Measurements from ENCODE around the gene OPALIN.

OPALIN gene

GRCh38 chr10:96357038-96357620 lies 1.7 kb downstream of the OPALIN start (continued):
- TF ChIP-seq, protein P1, sequence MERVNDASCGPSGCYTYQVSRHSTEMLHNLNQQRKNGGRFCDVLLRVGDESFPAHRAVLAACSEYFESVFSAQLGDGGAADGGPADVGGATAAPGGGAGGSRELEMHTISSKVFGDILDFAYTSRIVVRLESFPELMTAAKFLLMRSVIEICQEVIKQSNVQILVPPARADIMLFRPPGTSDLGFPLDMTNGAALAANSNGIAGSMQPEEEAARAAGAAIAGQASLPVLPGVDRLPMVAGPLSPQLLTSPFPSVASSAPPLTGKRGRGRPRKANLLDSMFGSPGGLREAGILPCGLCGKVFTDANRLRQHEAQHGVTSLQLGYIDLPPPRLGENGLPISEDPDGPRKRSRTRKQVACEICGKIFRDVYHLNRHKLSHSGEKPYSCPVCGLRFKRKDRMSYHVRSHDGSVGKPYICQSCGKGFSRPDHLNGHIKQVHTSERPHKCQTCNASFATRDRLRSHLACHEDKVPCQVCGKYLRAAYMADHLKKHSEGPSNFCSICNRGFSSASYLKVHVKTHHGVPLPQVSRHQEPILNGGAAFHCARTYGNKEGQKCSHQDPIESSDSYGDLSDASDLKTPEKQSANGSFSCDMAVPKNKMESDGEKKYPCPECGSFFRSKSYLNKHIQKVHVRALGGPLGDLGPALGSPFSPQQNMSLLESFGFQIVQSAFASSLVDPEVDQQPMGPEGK (CRISPR knock-in tag; IDR thresholded peaks at IDR 0.05; ENCODE audit: borderline replicate concordance) = no peak

GRCh38 chr10:96352582-96352981 lies 6.2 kb downstream of the OPALIN start:
- no peak for TF ChIP-seq POU6F1 (CRISPR knock-in tag; IDR thresholded peaks at IDR 0.05; ENCODE audit: borderline replicate concordance, low read depth)
- ATAC-seq = no peak

DNA sequence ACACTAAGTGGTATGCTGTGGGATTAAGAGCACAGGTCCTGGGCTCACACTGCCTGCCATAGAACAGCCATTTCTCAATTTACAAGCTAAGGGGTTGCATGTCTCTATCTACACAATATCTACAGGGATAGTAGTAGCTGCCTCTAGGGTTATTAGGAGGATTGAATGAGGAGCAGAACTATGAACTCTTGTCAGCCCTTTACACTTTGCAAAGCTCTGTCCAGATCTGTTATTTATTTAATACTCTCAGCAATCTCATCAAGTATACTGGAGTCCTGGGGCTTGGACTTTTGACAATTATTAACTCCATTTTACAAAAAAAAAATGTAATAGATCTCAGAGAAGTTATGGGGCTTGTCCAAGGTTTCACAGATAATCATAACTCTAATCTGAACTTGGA lies 6.8 kb downstream of the OPALIN start:
- no peak for TF ChIP-seq ISL1 (CRISPR knock-in tag; IDR thresholded peaks at IDR 0.05)
- TF ChIP-seq, protein P2, sequence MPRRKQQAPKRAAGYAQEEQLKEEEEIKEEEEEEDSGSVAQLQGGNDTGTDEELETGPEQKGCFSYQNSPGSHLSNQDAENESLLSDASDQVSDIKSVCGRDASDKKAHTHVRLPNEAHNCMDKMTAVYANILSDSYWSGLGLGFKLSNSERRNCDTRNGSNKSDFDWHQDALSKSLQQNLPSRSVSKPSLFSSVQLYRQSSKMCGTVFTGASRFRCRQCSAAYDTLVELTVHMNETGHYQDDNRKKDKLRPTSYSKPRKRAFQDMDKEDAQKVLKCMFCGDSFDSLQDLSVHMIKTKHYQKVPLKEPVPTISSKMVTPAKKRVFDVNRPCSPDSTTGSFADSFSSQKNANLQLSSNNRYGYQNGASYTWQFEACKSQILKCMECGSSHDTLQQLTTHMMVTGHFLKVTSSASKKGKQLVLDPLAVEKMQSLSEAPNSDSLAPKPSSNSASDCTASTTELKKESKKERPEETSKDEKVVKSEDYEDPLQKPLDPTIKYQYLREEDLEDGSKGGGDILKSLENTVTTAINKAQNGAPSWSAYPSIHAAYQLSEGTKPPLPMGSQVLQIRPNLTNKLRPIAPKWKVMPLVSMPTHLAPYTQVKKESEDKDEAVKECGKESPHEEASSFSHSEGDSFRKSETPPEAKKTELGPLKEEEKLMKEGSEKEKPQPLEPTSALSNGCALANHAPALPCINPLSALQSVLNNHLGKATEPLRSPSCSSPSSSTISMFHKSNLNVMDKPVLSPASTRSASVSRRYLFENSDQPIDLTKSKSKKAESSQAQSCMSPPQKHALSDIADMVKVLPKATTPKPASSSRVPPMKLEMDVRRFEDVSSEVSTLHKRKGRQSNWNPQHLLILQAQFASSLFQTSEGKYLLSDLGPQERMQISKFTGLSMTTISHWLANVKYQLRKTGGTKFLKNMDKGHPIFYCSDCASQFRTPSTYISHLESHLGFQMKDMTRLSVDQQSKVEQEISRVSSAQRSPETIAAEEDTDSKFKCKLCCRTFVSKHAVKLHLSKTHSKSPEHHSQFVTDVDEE (CRISPR knock-in tag; IDR thresholded peaks at IDR 0.05) = no peak
- no peak for TF ChIP-seq ESRRG (CRISPR knock-in tag; IDR thresholded peaks at IDR 0.05)
- no peak for TF ChIP-seq ZFP3 (CRISPR knock-in tag; IDR thresholded peaks at IDR 0.05)
- TF ChIP-seq, protein P3, sequence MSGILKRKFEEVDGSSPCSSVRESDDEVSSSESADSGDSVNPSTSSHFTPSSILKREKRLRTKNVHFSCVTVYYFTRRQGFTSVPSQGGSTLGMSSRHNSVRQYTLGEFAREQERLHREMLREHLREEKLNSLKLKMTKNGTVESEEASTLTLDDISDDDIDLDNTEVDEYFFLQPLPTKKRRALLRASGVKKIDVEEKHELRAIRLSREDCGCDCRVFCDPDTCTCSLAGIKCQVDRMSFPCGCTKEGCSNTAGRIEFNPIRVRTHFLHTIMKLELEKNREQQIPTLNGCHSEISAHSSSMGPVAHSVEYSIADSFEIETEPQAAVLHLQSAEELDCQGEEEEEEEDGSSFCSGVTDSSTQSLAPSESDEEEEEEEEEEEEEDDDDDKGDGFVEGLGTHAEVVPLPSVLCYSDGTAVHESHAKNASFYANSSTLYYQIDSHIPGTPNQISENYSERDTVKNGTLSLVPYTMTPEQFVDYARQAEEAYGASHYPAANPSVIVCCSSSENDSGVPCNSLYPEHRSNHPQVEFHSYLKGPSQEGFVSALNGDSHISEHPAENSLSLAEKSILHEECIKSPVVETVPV (CRISPR knock-in tag; IDR thresholded peaks at IDR 0.05) = no peak
- TF ChIP-seq GLIS3 (CRISPR knock-in tag; IDR thresholded peaks at IDR 0.05) = no peak
- no peak for TF ChIP-seq PPARA (CRISPR knock-in tag; IDR thresholded peaks at IDR 0.05; ENCODE audit: borderline replicate concordance)
- TF ChIP-seq SNAI2 (CRISPR knock-in tag; IDR thresholded peaks at IDR 0.05) = no peak
- TF ChIP-seq ARNTL (CRISPR knock-in tag; IDR thresholded peaks at IDR 0.05; ENCODE audit: borderline replicate concordance, low read depth) = no peak
- TF ChIP-seq, protein P4, sequence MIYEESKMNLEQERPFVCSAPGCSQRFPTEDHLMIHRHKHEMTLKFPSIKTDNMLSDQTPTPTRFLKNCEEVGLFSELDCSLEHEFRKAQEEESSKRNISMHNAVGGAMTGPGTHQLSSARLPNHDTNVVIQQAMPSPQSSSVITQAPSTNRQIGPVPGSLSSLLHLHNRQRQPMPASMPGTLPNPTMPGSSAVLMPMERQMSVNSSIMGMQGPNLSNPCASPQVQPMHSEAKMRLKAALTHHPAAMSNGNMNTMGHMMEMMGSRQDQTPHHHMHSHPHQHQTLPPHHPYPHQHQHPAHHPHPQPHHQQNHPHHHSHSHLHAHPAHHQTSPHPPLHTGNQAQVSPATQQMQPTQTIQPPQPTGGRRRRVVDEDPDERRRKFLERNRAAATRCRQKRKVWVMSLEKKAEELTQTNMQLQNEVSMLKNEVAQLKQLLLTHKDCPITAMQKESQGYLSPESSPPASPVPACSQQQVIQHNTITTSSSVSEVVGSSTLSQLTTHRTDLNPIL (CRISPR knock-in tag; IDR thresholded peaks at IDR 0.05; ENCODE audit: low read depth) = no peak
- TF ChIP-seq ZFP30 (CRISPR knock-in tag; IDR thresholded peaks at IDR 0.05) = no peak
- no peak for TF ChIP-seq CSDC2 (CRISPR knock-in tag; IDR thresholded peaks at IDR 0.05)

DNA sequence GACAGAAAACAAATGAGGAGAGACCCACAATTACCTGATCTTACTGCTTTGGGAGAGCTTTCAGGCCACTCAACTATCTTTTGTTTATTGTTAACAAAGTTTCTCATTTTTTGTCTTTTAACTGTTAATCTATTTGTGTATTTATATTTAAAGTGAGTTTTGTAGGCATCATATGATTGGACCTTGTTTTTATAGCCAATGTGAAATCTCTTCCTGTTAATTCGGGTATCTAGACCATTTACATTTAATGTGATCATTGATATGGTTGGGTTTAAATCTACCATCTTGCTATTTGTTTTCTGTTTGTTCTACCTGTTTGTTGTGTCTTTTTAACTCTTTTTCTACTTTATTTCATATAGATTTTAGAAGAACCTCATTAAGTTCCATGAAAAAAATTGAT lies 12.5 kb downstream of the OPALIN start:
- no peak for TF ChIP-seq RARB (CRISPR knock-in tag; IDR thresholded peaks at IDR 0.05)
- no peak for TF ChIP-seq ZNF565 (CRISPR knock-in tag; conservative IDR thresholded peaks at IDR 0.05; ENCODE audit: low read depth)
- TF ChIP-seq ISL1 (CRISPR knock-in tag; IDR thresholded peaks at IDR 0.05) = no peak
- TF ChIP-seq OSR1 (CRISPR knock-in tag; IDR thresholded peaks at IDR 0.05) = no peak
- TF ChIP-seq, protein P3 (CRISPR knock-in tag; IDR thresholded peaks at IDR 0.05) = no peak
- no peak for TF ChIP-seq CSDC2 (CRISPR knock-in tag; IDR thresholded peaks at IDR 0.05)
- no peak for TF ChIP-seq ZC3H10 (CRISPR knock-in tag; IDR thresholded peaks at IDR 0.05)
- TF ChIP-seq ARNTL (CRISPR knock-in tag; IDR thresholded peaks at IDR 0.05; ENCODE audit: borderline replicate concordance, low read depth) = no peak
- no peak for TF ChIP-seq ZFP3 (CRISPR knock-in tag; IDR thresholded peaks at IDR 0.05)
- no peak for TF ChIP-seq GLIS3 (CRISPR knock-in tag; IDR thresholded peaks at IDR 0.05)
- TF ChIP-seq ZFP30 (CRISPR knock-in tag; IDR thresholded peaks at IDR 0.05) = no peak
- TF ChIP-seq, protein P1 (CRISPR knock-in tag; IDR thresholded peaks at IDR 0.05; ENCODE audit: borderline replicate concordance) = no peak
- no peak for TF ChIP-seq TOX (CRISPR knock-in tag; IDR thresholded peaks at IDR 0.05; ENCODE audit: borderline replicate concordance)

More for the DNA sequence above, 6.8 kb downstream of the OPALIN start:
- ATAC-seq = no peak

More for the DNA sequence above, 12.5 kb downstream of the OPALIN start:
- ATAC-seq = no peak
